Measurements from ENCODE around the gene PPP1R9A.

The PPP1R9A gene

GRCh38 chr7:94907026-94907810 is at the start of gene PPP1R9A:
PPP1R9A (plus strand) TSS chr7:94907594; CDS start chr7:94910114, 2,520 bp downstream.
- DNase-seq (ENCODE audit: low read depth in 2 of 3, low spot score in 2 of 3) = no peak

- no peak for DNase-seq (ENCODE audit: low read depth in 2 of 3, low spot score in 2 of 3)
Observed at GRCh38 chr7:94871132-94871531, 36.3 kb upstream of the PPP1R9A start.

GRCh38 chr7:94873239-94873638 is 34.2 kb upstream of the PPP1R9A start:
- DNase-seq (ENCODE audit: low read depth in 2 of 3, low spot score in 2 of 3) = no peak

GRCh38 chr7:94874036-94874785 is 33.2 kb upstream of the PPP1R9A start:
- DNase-seq (ENCODE audit: low read depth in 2 of 3, low spot score in 2 of 3) = no peak

GRCh38 chr7:94875201-94875600 is 32.2 kb upstream of the PPP1R9A start:
- DNase-seq (ENCODE audit: low read depth in 2 of 3, low spot score in 2 of 3) = no peak

GRCh38 chr7:94877731-94878670 is 29.4 kb upstream of the PPP1R9A start:
- no peak for DNase-seq (ENCODE audit: low read depth in 2 of 3, low spot score in 2 of 3)

- DNase-seq (ENCODE audit: low read depth in 2 of 3, low spot score in 2 of 3) = no peak
Observed at GRCh38 chr7:94882891-94883290, 24.5 kb upstream of the PPP1R9A start.

- DNase-seq (ENCODE audit: low read depth in 2 of 3, low spot score in 2 of 3) = no peak
Observed at GRCh38 chr7:94883616-94884015, 23.8 kb upstream of the PPP1R9A start.

- no peak for DNase-seq (ENCODE audit: low read depth in 2 of 3, low spot score in 2 of 3)
Observed at GRCh38 chr7:94888551-94888950, 18.8 kb upstream of the PPP1R9A start.

GRCh38 chr7:94888995-94889523 is 18.3 kb upstream of the PPP1R9A start:
- DNase-seq (ENCODE audit: low read depth in 2 of 3, low spot score in 2 of 3) = no peak

- DNase-seq (ENCODE audit: low read depth in 2 of 3, low spot score in 2 of 3) = no peak
Observed at GRCh38 chr7:94890216-94890615, 17.2 kb upstream of the PPP1R9A start.

- DNase-seq (ENCODE audit: low read depth in 2 of 3, low spot score in 2 of 3) = no peak
Observed at GRCh38 chr7:94893661-94894060, 13.7 kb upstream of the PPP1R9A start.

- DNase-seq (ENCODE audit: low read depth in 2 of 3, low spot score in 2 of 3) = no peak
Observed at GRCh38 chr7:94897541-94897940, 9.9 kb upstream of the PPP1R9A start.

GRCh38 chr7:94898340-94898739 is 9.1 kb upstream of the PPP1R9A start:
- no peak for DNase-seq (ENCODE audit: low read depth in 2 of 3, low spot score in 2 of 3)

GRCh38 chr7:94901981-94902380 is 5.4 kb upstream of the PPP1R9A start:
- no peak for DNase-seq (ENCODE audit: low read depth in 2 of 3, low spot score in 2 of 3)

- DNase-seq (ENCODE audit: low read depth in 2 of 3, low spot score in 2 of 3) = no peak
Observed at GRCh38 chr7:94903971-94904370, 3.4 kb upstream of the PPP1R9A start.

- DNase-seq (ENCODE audit: low read depth in 2 of 3, low spot score in 2 of 3) = no peak
Observed at GRCh38 chr7:94904982-94905381, 2.4 kb upstream of the PPP1R9A start.

- no peak for DNase-seq (ENCODE audit: low read depth in 2 of 3, low spot score in 2 of 3)
Observed at GRCh38 chr7:94906065-94906851, 1.1 kb upstream of the PPP1R9A start.

- DNase-seq (ENCODE audit: low read depth in 2 of 3, low spot score in 2 of 3) = no peak
Observed at GRCh38 chr7:94907811-94908322, 473 bp downstream of the PPP1R9A start.

All from activated CD8-positive, alpha-beta memory T cell treated with anti-CD3 and anti-CD28 coated beads for 48 hours (primary cell).